HCT116 (cell line): ENCODE results near the gene NUDT2.

Experiments
- CTCF ChIP-seq, 3 experiments: fragments of 200-600 bp in 1 of 3; sonication (generic) in 1 of 3; IDR thresholded peaks in 2 of 3; conservative IDR thresholded peaks in 1 of 3; 2 replicates each; pipeline ENCODE4 v1.5.1; 2012 to 2017; ENCODE audit warnings: low read depth in 2 of 3, low read length in 2 of 3, antibody characterized with exemption in 1 of 3, borderline replicate concordance in 1 of 3, control low read depth in 1 of 3, mild to moderate bottlenecking in 1 of 3, mixed read lengths in 1 of 3, mixed run types in 1 of 3, moderate library complexity in 1 of 3; ENCODE audit not compliant: insufficient read depth in 1 of 3
- EZH2 ChIP-seq: fragments of 200-600 bp; sonication (generic); IDR thresholded peaks from 2 replicates; pipeline ENCODE4 v1.6.1; 2017; ENCODE audit warnings: antibody characterized with exemption, mixed run types
- JUND ChIP-seq: IDR thresholded peaks from 2 replicates; pipeline ENCODE4 v1.6.1; 2012
- POLR2A ChIP-seq: IDR thresholded peaks from 2 replicates; pipeline ENCODE4 v1.7.0; 2011; ENCODE audit warnings: borderline replicate concordance; ENCODE audit not compliant: insufficient read depth, insufficient read length; ENCODE audit errors: extremely low read depth
- SIN3A ChIP-seq: IDR thresholded peaks from 2 replicates; pipeline ENCODE4 v1.6.1; 2012; ENCODE audit warnings: low read depth
- SP1 ChIP-seq: IDR thresholded peaks from 2 replicates; pipeline ENCODE4 v1.6.1; 2012; ENCODE audit warnings: low read depth

GRCh38 chr9:34328500-34328986 lies 826 bp upstream of the NUDT2 start:
- TF ChIP-seq POLR2A (no peak), EZH2 (no peak), CTCF (IDR thresholded peaks at IDR 0.05 in 2 of 3, conservative IDR thresholded peaks at IDR 0.05 in 1 of 3; ENCODE audit: borderline replicate concordance in 1 of 3, insufficient read depth in 1 of 3, low read depth in 2 of 3, low read length in 2 of 3) (no peak), SIN3A (no peak; the same call in 1 of the 2 replicates), JUND (no peak; the same call in 1 of the 2 replicates), SP1 (no peak)
